Measurements from ENCODE around the gene ASB2.
A peak's percentile ranks its signal among the peaks of the same experiment; 100 is the strongest.

ASB2 gene

GRCh38 chr14:93936245-93936644 lies 40.1 kb downstream of the ASB2 start:
- Mint-ChIP-seq H3K36me3 (ENCODE audit: low read depth) (no peaks in the 10 kb centered on the region), H3K27ac (no peak overlapping the region), H3K9me3 (peaks cover 4% of the 10 kb centered on the region), H3K4me3 (no peak overlapping the region), H3K4me1 (peaks cover 12% of the 10 kb centered on the region), H3K27me3 (ENCODE audit: low read depth, poor library complexity) (peaks cover 59% of the 10 kb centered on the region)
- DNase-seq: no peak
- peak; percentile 58 for TF ChIP-seq CTCF (IDR thresholded peaks at IDR 0.05)

- no peak overlapping the region for H3K27ac Mint-ChIP-seq
- peaks cover 11% of the 10 kb centered on the region for H3K4me1 Mint-ChIP-seq
- no peaks in the 10 kb centered on the region for H3K36me3 Mint-ChIP-seq (ENCODE audit: low read depth)
- no peak for DNase-seq
- TF ChIP-seq CTCF (IDR thresholded peaks at IDR 0.05): no peak
- no peak overlapping the region for H3K4me3 Mint-ChIP-seq
- peaks cover 54% of the 10 kb centered on the region for H3K27me3 Mint-ChIP-seq (ENCODE audit: low read depth, poor library complexity)
- H3K9me3 Mint-ChIP-seq: peaks cover 4% of the 10 kb centered on the region
Observed at GRCh38 chr14:93935213-93935612, 41.2 kb downstream of the ASB2 start.

- no peaks in the 10 kb centered on the region for H3K36me3 Mint-ChIP-seq (ENCODE audit: low read depth)
- peaks cover 11% of the 10 kb centered on the region for H3K4me1 Mint-ChIP-seq
- no peak for TF ChIP-seq CTCF (IDR thresholded peaks at IDR 0.05)
- DNase-seq: no peak
- H3K9me3 Mint-ChIP-seq: peaks cover under 1% of the 10 kb centered on the region
- no peak overlapping the region for H3K27ac Mint-ChIP-seq
- H3K4me3 Mint-ChIP-seq: no peak overlapping the region
- H3K27me3 Mint-ChIP-seq (ENCODE audit: low read depth, poor library complexity): peaks cover 30% of the 10 kb centered on the region
Observed at GRCh38 chr14:93932642-93933041, 43.7 kb downstream of the ASB2 start.

- no peak for TF ChIP-seq CTCF (IDR thresholded peaks at IDR 0.05)
- H3K9me3 Mint-ChIP-seq: no peaks in the 10 kb centered on the region
- H3K36me3 Mint-ChIP-seq (ENCODE audit: low read depth): no peaks in the 10 kb centered on the region
- H3K27me3 Mint-ChIP-seq (ENCODE audit: low read depth, poor library complexity): peaks cover 21% of the 10 kb centered on the region
- no peak overlapping the region for H3K4me3 Mint-ChIP-seq
- H3K4me1 Mint-ChIP-seq: peaks cover 17% of the 10 kb centered on the region
- no peak overlapping the region for H3K27ac Mint-ChIP-seq
- DNase-seq: no peak
Observed at GRCh38 chr14:93930989-93931307, 45.4 kb downstream of the ASB2 start.

GRCh38 chr14:93930296-93930988 lies 45.9 kb downstream of the ASB2 start:
- Mint-ChIP-seq H3K4me1 (peaks cover 17% of the 10 kb centered on the region), H3K27me3 (ENCODE audit: low read depth, poor library complexity) (peaks cover 17% of the 10 kb centered on the region), H3K27ac (no peak overlapping the region), H3K36me3 (ENCODE audit: low read depth) (no peaks in the 10 kb centered on the region), H3K4me3 (no peak overlapping the region), H3K9me3 (no peaks in the 10 kb centered on the region)
- no peak for TF ChIP-seq CTCF (IDR thresholded peaks at IDR 0.05)
- no peak for DNase-seq

GRCh38 chr14:93929657-93930056 lies 46.7 kb downstream of the ASB2 start:
- Mint-ChIP-seq H3K36me3 (ENCODE audit: low read depth) (no peaks in the 10 kb centered on the region), H3K27me3 (ENCODE audit: low read depth, poor library complexity) (peaks cover 13% of the 10 kb centered on the region), H3K9me3 (no peaks in the 10 kb centered on the region), H3K4me1 (peaks cover 21% of the 10 kb centered on the region), H3K27ac (no peak overlapping the region), H3K4me3 (no peak overlapping the region)
- DNase-seq: no peak
- TF ChIP-seq CTCF (IDR thresholded peaks at IDR 0.05): no peak
